ENCODE measurements around the gene NKPD1. TPM values are rescaled to one million over a fixed set of nuclear protein-coding genes. Genes with fewer than 3 reads are reported as not detected.
A peak's percentile ranks its signal among the peaks of the same experiment; 100 is the strongest.

Gene NKPD1
- total RNA-seq, 6 experiments from 2014 or later: 0.06 TPM; not detected in 5

GRCh38 chr19:45151821-45152503, 8.8 kb downstream of the NKPD1 start:
- intact Hi-C loops (cut with DNase I): loop anchor here in 1 of 2 donors (10.0 kb wide), 1 partner anchor 193 kb away; the partner anchor contains the start of gene KLC3
- Histone ChIP-seq H3K4me1 (peaks cover 0 to 20% (median 8%) of the 10 kb centered on the region in 4 donors), H3K27ac (no peak overlapping the region), H3K9me3 (no peaks in the 10 kb centered on the region), H3K4me3 (no peak overlapping the region), H3K27me3 (peaks cover 0 to 24% of the 10 kb centered on the region in 2 donors), H3K36me3 (no peaks in the 10 kb centered on the region)
- DNase-seq (no peak), ATAC-seq (no peak)
- TF ChIP-seq CTCF (IDR thresholded peaks at IDR 0.05) (no peak), POLR2A (IDR thresholded peaks at IDR 0.05) (no peak)
- no CpG with 5 or more reads among the region's 64 CpGs for WGBS (ENCODE audit: insufficient coverage, low coverage, low lambda C conversion rate, missing lambda C conversion rate)

- intact Hi-C loops (cut with DNase I): loop anchor here in 1 of 2 donors (10.0 kb wide), 1 partner anchor 193 kb away; the partner anchor contains the start of gene KLC3
- no CpG with 5 or more reads among the region's 7 CpGs for WGBS (ENCODE audit: insufficient coverage, low coverage, low lambda C conversion rate, missing lambda C conversion rate)
- TF ChIP-seq CTCF (IDR thresholded peaks at IDR 0.05): no peak
- no peak for TF ChIP-seq POLR2A (IDR thresholded peaks at IDR 0.05)
- Histone ChIP-seq H3K9me3 (no peaks in the 10 kb centered on the region), H3K36me3 (no peaks in the 10 kb centered on the region), H3K4me1 (peaks cover 0 to 20% (median 8%) of the 10 kb centered on the region in 4 donors), H3K27ac (no peak overlapping the region), H3K27me3 (peaks cover 0 to 24% of the 10 kb centered on the region in 2 donors), H3K4me3 (no peak overlapping the region)
- ATAC-seq: no peak
- no peak for DNase-seq
These were observed 9.5 kb downstream of the NKPD1 start for GRCh38 chr19:45151320-45151719.

DNA sequence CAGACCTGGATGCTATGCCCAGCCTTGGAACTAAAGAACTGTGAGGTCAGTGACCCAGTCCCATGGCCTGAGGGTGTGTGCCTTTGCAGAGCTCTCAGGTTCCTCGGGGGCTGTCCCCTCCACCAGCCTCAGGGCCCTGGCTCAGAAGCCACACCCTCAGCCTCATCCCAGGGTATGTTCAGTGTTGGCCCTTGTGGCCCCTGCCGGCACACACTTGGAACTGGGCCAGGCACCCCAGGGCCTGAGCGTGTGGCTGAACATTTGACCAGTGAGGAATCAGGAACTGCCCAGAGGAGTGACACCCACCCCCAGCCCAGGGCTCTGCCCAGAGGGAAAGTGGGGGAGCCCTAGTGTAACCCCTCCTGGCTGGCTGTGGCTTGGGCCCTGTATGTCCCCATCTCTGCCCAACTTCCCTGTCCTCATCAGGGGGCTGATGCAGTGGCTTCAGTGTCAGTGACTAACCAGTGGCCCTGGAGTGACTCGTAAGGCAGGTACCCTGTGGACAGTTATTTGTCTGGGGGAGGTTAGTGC, 10.0 kb downstream of the NKPD1 start:
- Histone ChIP-seq H3K4me3 (no peak overlapping the region), H3K9me3 (no peaks in the 10 kb centered on the region), H3K27ac (no peak overlapping the region), H3K27me3 (peaks cover 0 to 24% of the 10 kb centered on the region in 2 donors), H3K36me3 (no peaks in the 10 kb centered on the region), H3K4me1 (peaks cover 0 to 20% (median 8%) of the 10 kb centered on the region in 4 donors)
- no CpG with 5 or more reads among the region's 4 CpGs for WGBS (ENCODE audit: insufficient coverage, low coverage, low lambda C conversion rate, missing lambda C conversion rate)
- TF ChIP-seq CTCF (IDR thresholded peaks at IDR 0.05) (no peak), POLR2A (IDR thresholded peaks at IDR 0.05) (no peak)
- ATAC-seq (peak in 3 of 4 donors; percentile 6 to 43 (median 27)), DNase-seq (no peak)
- intact Hi-C loops (cut with DNase I): loop anchor here in 1 of 2 donors (10.0 kb wide), 1 partner anchor 194 kb away; the partner anchor contains the start of gene KLC3

DNA sequence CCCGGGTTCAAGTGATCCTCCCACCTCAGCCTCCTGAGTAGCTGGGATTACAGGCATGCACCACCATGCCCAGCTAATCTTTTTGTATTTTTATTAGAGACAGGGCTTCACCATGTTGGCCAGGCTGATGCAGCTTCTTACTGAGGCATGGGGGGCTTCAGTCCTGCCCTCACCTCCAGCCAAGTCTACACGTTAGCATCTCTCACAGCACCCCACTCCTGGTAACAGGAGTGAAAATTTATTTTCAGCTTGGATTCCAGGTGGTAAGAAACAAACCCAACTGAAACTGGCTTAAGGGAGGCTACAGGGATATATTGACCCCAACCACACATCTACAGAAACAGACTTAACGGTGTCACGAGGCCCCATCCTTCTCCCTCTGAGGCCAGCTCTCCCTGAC, 10.6 kb downstream of the NKPD1 start:
- Histone ChIP-seq H3K4me3 (no peak overlapping the region), H3K27me3 (peaks cover 0 to 24% of the 10 kb centered on the region in 2 donors), H3K4me1 (peaks cover 0 to 20% (median 8%) of the 10 kb centered on the region in 4 donors), H3K27ac (no peak overlapping the region), H3K36me3 (peaks cover 0 to 3% (median 0%) of the 10 kb centered on the region in 4 donors), H3K9me3 (no peaks in the 10 kb centered on the region)
- intact Hi-C loops (cut with DNase I): loop anchor here in 1 of 2 donors (10.0 kb wide), 1 partner anchor 195 kb away; the partner anchor contains the start of gene KLC3
- TF ChIP-seq CTCF (IDR thresholded peaks at IDR 0.05) (no peak), POLR2A (IDR thresholded peaks at IDR 0.05) (no peak)
- 83% methylated on average over 2 of the region's 4 CpGs for WGBS (ENCODE audit: insufficient coverage, low coverage, low lambda C conversion rate, missing lambda C conversion rate)
- ATAC-seq (no peak), DNase-seq (no peak)
